Measurements from ENCODE around the gene PLIN4. TPM values are rescaled to one million over a fixed set of nuclear protein-coding genes. Genes with fewer than 3 reads are reported as not detected.

Gene PLIN4
- total and polyA plus RNA-seq, 2 experiments from 2014 or later, result 0.08 TPM; not detected in 1

- no peaks in the 10 kb centered on the region for H3K4me1 ChIP-seq (ENCODE audit: insufficient read depth)
- no peaks in the 10 kb centered on the region for H3K9me3 ChIP-seq (ENCODE audit: low read depth)
- no peak overlapping the region for H3K4me2 ChIP-seq (ENCODE audit: unreplicated experiment)
- H3K79me2 ChIP-seq (ENCODE audit: insufficient read depth), result no peaks in the 10 kb centered on the region
- H2AFZ ChIP-seq, result no peak overlapping the region
- in situ Hi-C loops (cut with MboI), result no loop called here
- no peak overlapping the region for H3K9ac ChIP-seq
- H3K4me3 ChIP-seq, result no peak overlapping the region
- H3K9me2 ChIP-seq (ENCODE audit: insufficient read depth), result no peaks in the 10 kb centered on the region
- H3F3A ChIP-seq (ENCODE audit: insufficient read depth), result no peaks in the 10 kb centered on the region
- H3K27ac ChIP-seq, result no peak overlapping the region
- H4K20me1 ChIP-seq (ENCODE audit: insufficient read depth), result no peaks in the 10 kb centered on the region
- no peak for DNase-seq
- no peaks in the 10 kb centered on the region; the same call in 1 of the 2 replicates for H3K36me3 ChIP-seq (ENCODE audit: low read depth)
- 87 to 91% methylated on average over 14 to 18 of the region's 18 CpGs for WGBS, 2 experiments (ENCODE audit: low coverage in 1 of 2, low lambda C conversion rate in 2 of 2, missing lambda C conversion rate in 2 of 2)
- H3K27me3 ChIP-seq (replicated peaks; ENCODE audit: insufficient read depth), result no peaks in the 10 kb centered on the region
- TF ChIP-seq EZH2phosphoT487 (IDR thresholded peaks at IDR 0.05; ENCODE audit: insufficient read depth, low read depth), result no peak
- no peak for TF ChIP-seq EZH2 (IDR thresholded peaks at IDR 0.05; ENCODE audit: insufficient read depth, poor library complexity, severe bottlenecking)
Observed at GRCh38 chr19:4496304-4496703, 22.0 kb downstream of the PLIN4 start.

- H3K4me2 ChIP-seq (ENCODE audit: unreplicated experiment), result no peak overlapping the region
- 95 to 98% methylated on average over 7 to 12 of the region's 12 CpGs for WGBS, 2 experiments (ENCODE audit: low coverage in 1 of 2, low lambda C conversion rate in 2 of 2, missing lambda C conversion rate in 2 of 2)
- no peak overlapping the region for H3K27ac ChIP-seq
- H3K4me3 ChIP-seq, result no peak overlapping the region
- H3F3A ChIP-seq (ENCODE audit: insufficient read depth), result no peaks in the 10 kb centered on the region
- in situ Hi-C loops (cut with MboI), result no loop called here
- H4K20me1 ChIP-seq (ENCODE audit: insufficient read depth), result no peaks in the 10 kb centered on the region
- H3K9me3 ChIP-seq (ENCODE audit: low read depth), result no peaks in the 10 kb centered on the region
- no peak overlapping the region for H3K9ac ChIP-seq
- H3K79me2 ChIP-seq (ENCODE audit: insufficient read depth), result no peaks in the 10 kb centered on the region
- H3K9me2 ChIP-seq (ENCODE audit: insufficient read depth), result no peaks in the 10 kb centered on the region
- H3K27me3 ChIP-seq (replicated peaks; ENCODE audit: insufficient read depth), result no peaks in the 10 kb centered on the region
- TF ChIP-seq EZH2 (IDR thresholded peaks at IDR 0.05; ENCODE audit: insufficient read depth, poor library complexity, severe bottlenecking) (no peak), EZH2phosphoT487 (IDR thresholded peaks at IDR 0.05; ENCODE audit: insufficient read depth, low read depth) (no peak)
- H3K4me1 ChIP-seq (ENCODE audit: insufficient read depth), result no peaks in the 10 kb centered on the region
- H3K36me3 ChIP-seq (ENCODE audit: low read depth), result no peaks in the 10 kb centered on the region; the same call in 1 of the 2 replicates
- DNase-seq, result no peak
- H2AFZ ChIP-seq, result no peak overlapping the region
Observed at GRCh38 chr19:4495471-4495870, 22.8 kb downstream of the PLIN4 start.

GRCh38 chr19:4494691-4495064 is 23.6 kb downstream of the PLIN4 start:
- TF ChIP-seq EZH2phosphoT487 (IDR thresholded peaks at IDR 0.05; ENCODE audit: insufficient read depth, low read depth) (no peak), EZH2 (IDR thresholded peaks at IDR 0.05; ENCODE audit: insufficient read depth, poor library complexity, severe bottlenecking) (no peak)
- in situ Hi-C loops (cut with MboI), result no loop called here
- no peak for DNase-seq
- no peak overlapping the region for H2AFZ ChIP-seq
- H3K4me1 ChIP-seq (ENCODE audit: insufficient read depth), result no peaks in the 10 kb centered on the region
- no peaks in the 10 kb centered on the region for H3K9me3 ChIP-seq (ENCODE audit: low read depth)
- no peaks in the 10 kb centered on the region for H3K27me3 ChIP-seq (replicated peaks; ENCODE audit: insufficient read depth)
- no peak overlapping the region for H3K9ac ChIP-seq
- H3K79me2 ChIP-seq (ENCODE audit: insufficient read depth), result no peaks in the 10 kb centered on the region
- H4K20me1 ChIP-seq (ENCODE audit: insufficient read depth), result no peaks in the 10 kb centered on the region
- H3F3A ChIP-seq (ENCODE audit: insufficient read depth), result no peaks in the 10 kb centered on the region
- H3K4me3 ChIP-seq, result no peak overlapping the region
- peaks cover 1% of the 10 kb centered on the region; the same call in 1 of the 2 replicates for H3K36me3 ChIP-seq (ENCODE audit: low read depth)
- WGBS, 2 experiments (ENCODE audit: low coverage in 1 of 2, low lambda C conversion rate in 2 of 2, missing lambda C conversion rate in 2 of 2), result 97 to 99% methylated on average over 6 to 8 of the region's 8 CpGs
- H3K9me2 ChIP-seq (ENCODE audit: insufficient read depth), result no peaks in the 10 kb centered on the region
- H3K27ac ChIP-seq, result no peak overlapping the region
- no peak overlapping the region for H3K4me2 ChIP-seq (ENCODE audit: unreplicated experiment)

GRCh38 chr19:4493929-4494690 is 24.2 kb downstream of the PLIN4 start:
- Histone ChIP-seq H3K4me3 (no peak overlapping the region), H4K20me1 (ENCODE audit: insufficient read depth) (no peaks in the 10 kb centered on the region), H3F3A (ENCODE audit: insufficient read depth) (no peaks in the 10 kb centered on the region), H2AFZ (no peak overlapping the region), H3K9me2 (ENCODE audit: insufficient read depth) (no peaks in the 10 kb centered on the region), H3K27ac (no peak overlapping the region), H3K9me3 (ENCODE audit: low read depth) (no peaks in the 10 kb centered on the region), H3K79me2 (ENCODE audit: insufficient read depth) (no peaks in the 10 kb centered on the region), H3K4me1 (ENCODE audit: insufficient read depth) (no peaks in the 10 kb centered on the region), H3K9ac (no peak overlapping the region), H3K27me3 (replicated peaks; ENCODE audit: insufficient read depth) (no peaks in the 10 kb centered on the region), H3K4me2 (ENCODE audit: unreplicated experiment) (no peak overlapping the region), H3K36me3 (ENCODE audit: low read depth) (peaks cover 4% of the 10 kb centered on the region; the same call in 1 of the 2 replicates)
- WGBS, 2 experiments (ENCODE audit: low coverage in 1 of 2, low lambda C conversion rate in 2 of 2, missing lambda C conversion rate in 2 of 2), result 96 to 97% methylated on average over 54 to 61 of the region's 61 CpGs
- in situ Hi-C loops (cut with MboI), result no loop called here
- no peak for DNase-seq
- TF ChIP-seq EZH2phosphoT487 (IDR thresholded peaks at IDR 0.05; ENCODE audit: insufficient read depth, low read depth) (no peak), EZH2 (IDR thresholded peaks at IDR 0.05; ENCODE audit: insufficient read depth, poor library complexity, severe bottlenecking) (no peak)
